Activated B cell treated with CpG ODN at 0.5 μM for 24 hours (primary cell): Measurements from ENCODE around the gene TP73. TPM values are rescaled to one million over a fixed set of nuclear protein-coding genes. Genes with fewer than 3 reads are reported as not detected.

Experiments
- ATAC-seq: fragments of 200-7000 bp; cut with Tn5 transposase; one replicate; pipeline ENCODE4 v1.10.0; 2021; ENCODE audit warnings: low read depth, mild to moderate bottlenecking, moderate library complexity
- CTCF ChIA-PET: fragments of 350-600 bp; sonication (Branson Sonifier 250); formaldehyde crosslinking; loops from one replicate; lab custom pipeline; 2021; ENCODE audit warnings: antibody characterized with exemption; lab: Charles Lee
- POLR2A ChIA-PET: fragments of 350-600 bp; sonication (Branson Sonifier 250); formaldehyde crosslinking; loops from one replicate; lab custom pipeline; 2021; ENCODE audit warnings: antibody characterized with exemption; lab: Charles Lee
- DNase-seq: peaks from one replicate; pipeline ENCODE4 v3.0.0; 2022
- H3K27ac Mint-ChIP-seq: one replicate; pipeline ENCODE4 v1.8.0; 2020; ENCODE audit warnings: mixed read lengths
- H3K27me3 Mint-ChIP-seq: one replicate; pipeline ENCODE4 v1.8.0; 2021; ENCODE audit warnings: mixed read lengths
- H3K36me3 Mint-ChIP-seq: one replicate; pipeline ENCODE4 v1.8.0; 2021; ENCODE audit warnings: low read depth, mixed read lengths
- H3K4me1 Mint-ChIP-seq: one replicate; pipeline ENCODE4 v1.8.0; 2021; ENCODE audit warnings: mixed read lengths
- H3K4me3 Mint-ChIP-seq: one replicate; pipeline ENCODE4 v1.8.0; 2020; ENCODE audit warnings: mild to moderate bottlenecking, mixed read lengths
- H3K9me3 Mint-ChIP-seq: one replicate; pipeline ENCODE4 v1.8.0; 2020; ENCODE audit warnings: mixed read lengths
- intact Hi-C: fragments of 100-400 bp; cut with micrococcal nuclease; formaldehyde crosslinking; loops from one replicate; pipeline ENCODE4 v1.15.1; 2024
- total RNA-seq: library from RNA; stranded (reverse); gene quantifications from 2 replicates; pipeline ENCODE4 v1.2.3, GENCODE V29; 2022
- TF ChIP-seq, protein P1 (sequence below): fragments of 200-600 bp; IDR thresholded peaks from one replicate; pipeline ENCODE4 v1.8.0; 2022; ENCODE audit warnings: antibody characterized with exemption, mild to moderate bottlenecking

Gene TP73
- total RNA-seq, 1 donor from 2014 or later: 2.6 TPM

DNA sequence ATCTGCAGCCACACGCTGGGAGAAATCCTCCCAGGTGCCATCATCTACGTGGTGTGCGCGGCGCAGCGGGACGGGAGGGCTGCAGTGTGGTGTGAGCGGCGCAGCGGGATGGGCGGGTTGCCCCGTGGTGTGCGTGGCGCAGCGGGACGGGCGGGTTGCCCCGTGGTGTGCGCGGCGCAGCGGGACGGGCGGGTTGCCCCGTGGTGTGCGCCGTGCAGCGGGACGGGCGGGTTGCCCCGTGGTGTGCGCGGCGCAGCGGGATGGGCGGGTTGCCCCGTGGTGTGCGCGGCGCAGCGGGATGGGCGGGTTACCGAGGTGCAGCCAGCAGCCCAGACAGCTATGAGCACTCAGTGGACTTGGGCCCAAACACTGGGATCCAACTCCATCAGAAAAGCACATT is 7.1 kb upstream of the TP73 start:
- Mint-ChIP-seq H3K27ac (no peak overlapping the region), H3K36me3 (peaks cover 56% of the 10 kb centered on the region), H3K27me3 (peaks cover 2% of the 10 kb centered on the region), H3K4me1 (peaks cover 19% of the 10 kb centered on the region), H3K4me3 (no peak overlapping the region), H3K9me3 (no peaks in the 10 kb centered on the region)
- no peak for ATAC-seq
- DNase-seq: no peak
- TF ChIP-seq, protein P1, sequence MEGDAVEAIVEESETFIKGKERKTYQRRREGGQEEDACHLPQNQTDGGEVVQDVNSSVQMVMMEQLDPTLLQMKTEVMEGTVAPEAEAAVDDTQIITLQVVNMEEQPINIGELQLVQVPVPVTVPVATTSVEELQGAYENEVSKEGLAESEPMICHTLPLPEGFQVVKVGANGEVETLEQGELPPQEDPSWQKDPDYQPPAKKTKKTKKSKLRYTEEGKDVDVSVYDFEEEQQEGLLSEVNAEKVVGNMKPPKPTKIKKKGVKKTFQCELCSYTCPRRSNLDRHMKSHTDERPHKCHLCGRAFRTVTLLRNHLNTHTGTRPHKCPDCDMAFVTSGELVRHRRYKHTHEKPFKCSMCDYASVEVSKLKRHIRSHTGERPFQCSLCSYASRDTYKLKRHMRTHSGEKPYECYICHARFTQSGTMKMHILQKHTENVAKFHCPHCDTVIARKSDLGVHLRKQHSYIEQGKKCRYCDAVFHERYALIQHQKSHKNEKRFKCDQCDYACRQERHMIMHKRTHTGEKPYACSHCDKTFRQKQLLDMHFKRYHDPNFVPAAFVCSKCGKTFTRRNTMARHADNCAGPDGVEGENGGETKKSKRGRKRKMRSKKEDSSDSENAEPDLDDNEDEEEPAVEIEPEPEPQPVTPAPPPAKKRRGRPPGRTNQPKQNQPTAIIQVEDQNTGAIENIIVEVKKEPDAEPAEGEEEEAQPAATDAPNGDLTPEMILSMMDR: no peak
- POLR2A ChIA-PET: no interaction called here
- CTCF ChIA-PET: no interaction called here
- intact Hi-C loops: no loop called here

DNA sequence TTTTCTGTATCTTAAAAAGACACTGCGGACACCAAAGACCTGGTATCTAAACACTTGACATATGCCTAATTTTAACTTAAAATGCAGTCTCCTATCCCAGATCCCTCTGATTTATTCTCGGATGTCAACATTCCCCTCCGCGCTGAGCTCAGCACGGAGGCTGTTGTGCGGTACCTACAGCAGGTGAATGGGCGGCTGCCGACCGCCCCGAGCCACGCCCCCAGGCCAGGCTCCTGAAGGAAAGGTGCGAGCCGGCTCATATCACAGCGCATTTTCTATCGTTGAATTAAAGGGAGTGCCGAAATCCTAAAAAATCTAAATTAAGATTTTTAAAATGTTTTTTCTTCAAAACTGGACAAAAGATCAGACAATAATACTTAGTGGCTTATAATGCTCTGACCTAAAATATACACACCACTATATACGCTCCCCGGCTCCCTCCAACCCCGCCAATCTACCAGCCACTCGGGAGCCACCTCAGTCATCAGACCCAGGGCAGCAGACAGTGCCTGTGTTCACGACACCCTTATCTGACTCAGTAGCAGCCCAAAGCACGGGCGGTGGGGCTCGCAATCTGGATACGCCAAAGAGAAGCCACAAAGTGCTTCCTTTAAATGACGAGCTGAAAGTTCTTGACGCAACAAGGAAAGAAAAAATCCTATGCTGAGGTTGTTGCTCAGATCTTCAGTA is 6.5 kb upstream of the TP73 start:
- TF ChIP-seq, protein P1: no peak
- H3K4me1 Mint-ChIP-seq: peaks cover 22% of the 10 kb centered on the region
- no peak overlapping the region for H3K4me3 Mint-ChIP-seq
- POLR2A ChIA-PET: no interaction called here
- DNase-seq (no peak), ATAC-seq (no peak)
- CTCF ChIA-PET: no interaction called here
- peaks cover 56% of the 10 kb centered on the region for H3K36me3 Mint-ChIP-seq
- H3K27me3 Mint-ChIP-seq: peaks cover 4% of the 10 kb centered on the region
- intact Hi-C loops: no loop called here
- H3K9me3 Mint-ChIP-seq: no peaks in the 10 kb centered on the region
- H3K27ac Mint-ChIP-seq: no peak overlapping the region

GRCh38 chr1:3646596-3646995 is 5.7 kb upstream of the TP73 start:
- CTCF ChIA-PET: no interaction called here
- DNase-seq (no peak), ATAC-seq (no peak)
- POLR2A ChIA-PET: no interaction called here
- peaks cover 7% of the 10 kb centered on the region for H3K27me3 Mint-ChIP-seq
- no peaks in the 10 kb centered on the region for H3K9me3 Mint-ChIP-seq
- H3K4me1 Mint-ChIP-seq: peaks cover 26% of the 10 kb centered on the region
- no peak overlapping the region for H3K27ac Mint-ChIP-seq
- H3K4me3 Mint-ChIP-seq: no peak overlapping the region
- intact Hi-C loops: no loop called here
- peaks cover 51% of the 10 kb centered on the region for H3K36me3 Mint-ChIP-seq
- TF ChIP-seq, protein P1: no peak

DNA sequence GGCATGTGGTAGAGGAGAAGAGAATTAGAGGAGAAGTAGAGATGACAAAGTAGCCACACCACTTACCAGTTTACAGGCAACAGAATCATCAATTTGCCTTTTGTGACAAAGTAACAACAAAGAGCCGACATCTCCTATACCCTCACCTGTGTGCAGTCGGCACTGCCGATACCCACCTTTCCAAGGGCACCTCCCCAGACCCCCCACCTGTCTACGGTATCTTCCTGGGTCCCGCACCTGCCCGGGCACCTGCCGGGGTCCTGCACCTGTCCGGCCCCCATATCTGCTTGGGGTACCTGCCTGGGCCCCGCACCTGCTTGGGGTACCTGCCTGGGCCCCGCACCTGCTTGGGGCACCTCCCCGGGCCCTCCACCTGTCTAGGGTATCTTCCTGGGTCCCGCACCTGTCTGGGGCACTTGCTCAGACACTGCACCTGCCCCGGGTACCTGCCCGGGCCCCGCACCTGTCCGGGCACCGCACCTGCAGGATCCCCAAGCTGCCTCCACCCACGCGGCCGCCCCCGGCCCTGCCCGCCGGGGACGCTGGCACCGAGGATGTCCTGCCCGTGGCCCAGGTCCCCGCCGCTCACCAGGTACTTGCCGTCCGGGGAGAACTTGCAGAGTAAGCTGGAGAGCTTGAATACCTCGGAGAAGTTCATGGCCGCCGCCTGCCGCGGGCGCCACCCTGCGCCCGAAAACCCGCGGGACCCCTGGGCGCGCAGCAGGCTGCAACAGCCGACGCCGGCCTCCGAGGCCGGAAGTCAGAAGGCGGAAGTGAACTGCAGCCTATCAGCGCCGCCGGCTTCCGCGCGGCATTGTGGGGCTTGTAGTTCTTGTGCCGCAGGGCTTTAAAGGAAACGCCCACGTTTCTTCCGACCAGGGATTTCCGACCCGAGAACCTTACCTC is 2.7 kb upstream of the TP73 start, which contains the start of gene WRAP73:
Gene WRAP73, minus strand, starts transcription at position 762 of the 906 bp plus-strand sequence. Its CDS starts 104 bp downstream, at position 658.
- Mint-ChIP-seq H3K36me3 (peaks cover 33% of the 10 kb centered on the region), H3K27me3 (peaks cover 16% of the 10 kb centered on the region), H3K27ac (no peak within 1 kb of the TSS), H3K4me1 (peaks cover 29% of the 10 kb centered on the region), H3K4me3 (peak within 1 kb of the TSS; percentile 82), H3K9me3 (no peaks in the 10 kb centered on the region)
- intact Hi-C loops: loop anchor here (1.0 kb wide), 3 partner anchors 23 to 118 kb away; no protein-coding TSS in a partner anchor
- ATAC-seq (peak; percentile 97), DNase-seq (peak; percentile 84)
- POLR2A ChIA-PET: interaction anchor here (0.7 to 2.0 kb wide), 4 partner anchors 15 to 27 kb away, joined by 3 to 9 read pairs (median 6); no protein-coding TSS in a partner anchor
- TF ChIP-seq, protein P1: no peak
- CTCF ChIA-PET: interaction anchor here (1.3 to 1.7 kb wide), 4 partner anchors 21 to 75 kb away, joined by 3 to 5 read pairs (median 3); no protein-coding TSS in a partner anchor
